Effector memory CD8-positive, alpha-beta T cell (primary cell): ENCODE results near the gene RSAD1.

Experiments
- ATAC-seq: fragments of 150-1000 bp; cut with Tn5 transposase; replicated peaks from 2 replicates; pipeline ENCODE4 v1.10.0; 2021; ENCODE audit warnings: mild to moderate bottlenecking, moderate library complexity
- DNase-seq, 3 experiments: peaks; one replicate each; pipeline ENCODE4 v3.0.0; 2021
- H3K27ac Mint-ChIP-seq, 2 donors: one replicate each; pipeline ENCODE4 v1.8.0; 2022; ENCODE audit warnings: mild to moderate bottlenecking in 2 of 2, mixed read lengths in 2 of 2, moderate library complexity in 2 of 2
- H3K27me3 Mint-ChIP-seq, 2 donors: one replicate each; pipeline ENCODE4 v1.8.0; 2022; ENCODE audit warnings: mixed read lengths in 2 of 2
- H3K36me3 Mint-ChIP-seq: one replicate; pipeline ENCODE4 v1.8.0; 2022; ENCODE audit warnings: mild to moderate bottlenecking, moderate library complexity, mixed read lengths; ENCODE audit not compliant: insufficient read depth
- H3K4me1 Mint-ChIP-seq, 2 donors: one replicate each; pipeline ENCODE4 v1.8.0; 2022; ENCODE audit warnings: low read depth in 2 of 2, mixed read lengths in 2 of 2
- H3K4me3 Mint-ChIP-seq, 2 donors: one replicate each; pipeline ENCODE4 v1.8.0; 2022; ENCODE audit warnings: mild to moderate bottlenecking in 2 of 2, mixed read lengths in 2 of 2, moderate library complexity in 2 of 2
- H3K9me3 Mint-ChIP-seq, 2 donors: one replicate each; pipeline ENCODE4 v1.8.0; 2022; ENCODE audit warnings: mixed read lengths in 2 of 2

Gene RSAD1

DNA sequence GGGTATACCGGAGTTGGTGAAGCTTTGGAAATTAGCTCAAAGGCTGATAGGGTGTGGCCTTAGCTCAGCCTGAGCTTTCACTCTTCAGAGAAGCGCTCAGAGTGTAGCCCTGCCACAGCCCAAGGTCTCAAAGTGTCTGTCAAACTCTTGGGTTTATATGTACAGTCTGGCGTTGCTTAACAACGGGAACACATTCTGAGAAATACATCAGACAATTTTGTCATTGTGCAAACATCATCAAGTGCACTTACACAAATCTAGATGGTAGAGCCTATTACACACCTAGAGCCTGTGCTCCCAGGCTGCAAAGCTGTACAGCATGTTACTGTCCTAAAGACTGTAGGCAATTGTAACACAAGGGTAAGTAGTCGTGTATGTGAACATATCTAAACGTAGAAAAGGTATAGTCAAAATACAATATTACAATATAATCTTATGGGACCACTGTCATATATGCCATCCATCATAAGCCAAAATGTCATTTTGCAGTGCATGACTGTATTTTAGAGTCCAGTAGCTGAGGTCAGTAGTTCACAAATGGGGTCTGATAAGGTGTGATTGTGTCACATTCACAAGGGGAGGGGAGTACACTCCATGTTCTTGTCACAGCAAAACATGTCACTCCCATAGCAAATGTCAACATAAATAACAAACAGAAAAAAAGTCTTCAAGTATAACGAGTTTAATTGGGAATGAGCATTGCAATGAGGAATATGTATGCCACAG lies 30.6 kb upstream of the RSAD1 start:
- Mint-ChIP-seq H3K27me3 (no peaks in the 10 kb centered on the region), H3K4me1 (no peaks in the 10 kb centered on the region), H3K4me3 (no peak overlapping the region), H3K9me3 (no peaks in the 10 kb centered on the region), H3K27ac (no peak overlapping the region), H3K36me3 (peaks cover 11% of the 10 kb centered on the region)
- no peak for DNase-seq
- ATAC-seq: no peak

DNA sequence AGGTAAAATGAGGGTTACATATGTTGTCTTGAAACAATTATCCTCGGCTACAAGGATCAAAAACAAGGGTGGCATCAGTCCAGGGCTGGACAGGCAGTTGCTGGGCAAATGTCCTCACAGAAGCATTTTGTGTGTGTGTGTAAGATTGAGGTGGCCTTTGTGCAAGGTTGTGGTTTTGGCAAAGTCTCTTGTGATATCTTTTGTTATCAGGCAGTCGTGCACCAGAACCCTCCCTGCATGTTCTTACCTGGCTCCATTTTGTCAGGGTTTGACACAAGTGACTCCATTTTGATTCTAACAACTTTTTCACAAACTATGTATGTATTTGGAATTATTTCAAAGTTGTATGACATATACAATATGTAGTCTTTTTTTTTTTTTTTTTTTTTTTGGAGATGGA lies 30.0 kb upstream of the RSAD1 start:
- H3K4me1 Mint-ChIP-seq: no peaks in the 10 kb centered on the region
- DNase-seq: no peak
- no peak overlapping the region for H3K27ac Mint-ChIP-seq
- H3K9me3 Mint-ChIP-seq: no peaks in the 10 kb centered on the region
- no peak overlapping the region for H3K4me3 Mint-ChIP-seq
- ATAC-seq: no peak
- H3K36me3 Mint-ChIP-seq: peaks cover 11% of the 10 kb centered on the region
- H3K27me3 Mint-ChIP-seq: no peaks in the 10 kb centered on the region

DNA sequence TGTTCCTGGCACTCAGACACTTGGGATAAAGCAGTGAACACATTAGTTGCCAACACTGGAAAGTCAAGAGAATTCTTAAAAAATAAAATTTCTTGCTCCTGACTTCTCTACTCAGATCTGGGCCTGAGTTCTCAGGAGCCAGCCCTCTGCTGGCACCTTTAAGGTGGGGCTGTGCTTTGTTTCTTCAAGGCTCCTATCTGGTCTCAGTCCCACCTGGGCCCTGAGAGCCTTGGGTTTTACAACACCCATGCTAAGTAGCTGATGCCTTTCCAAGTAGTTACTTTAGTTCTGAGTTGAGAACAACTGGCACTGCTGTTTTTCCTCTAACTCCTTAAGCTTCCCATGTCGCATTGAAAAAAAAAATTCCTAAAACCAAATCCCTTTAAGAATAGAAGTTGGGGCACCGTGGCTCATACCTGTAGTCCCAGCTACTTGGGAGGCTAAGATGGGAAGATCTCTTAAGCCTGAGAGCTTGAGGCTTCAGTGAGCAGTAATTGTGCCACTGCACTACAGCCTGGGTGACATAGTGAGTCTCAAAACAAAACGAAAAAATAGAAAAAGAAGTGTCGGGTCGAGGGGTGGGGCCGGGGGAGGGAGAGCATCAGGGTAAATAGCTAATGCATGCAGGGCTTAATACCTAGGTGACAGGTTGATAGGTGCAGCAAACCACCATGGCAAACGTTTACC lies 26.6 kb upstream of the RSAD1 start:
- ATAC-seq: no peak
- Mint-ChIP-seq H3K27ac (no peak overlapping the region), H3K4me1 (no peaks in the 10 kb centered on the region), H3K36me3 (peaks cover 5% of the 10 kb centered on the region), H3K9me3 (no peaks in the 10 kb centered on the region), H3K4me3 (no peak overlapping the region), H3K27me3 (no peaks in the 10 kb centered on the region)
- DNase-seq: no peak

DNA sequence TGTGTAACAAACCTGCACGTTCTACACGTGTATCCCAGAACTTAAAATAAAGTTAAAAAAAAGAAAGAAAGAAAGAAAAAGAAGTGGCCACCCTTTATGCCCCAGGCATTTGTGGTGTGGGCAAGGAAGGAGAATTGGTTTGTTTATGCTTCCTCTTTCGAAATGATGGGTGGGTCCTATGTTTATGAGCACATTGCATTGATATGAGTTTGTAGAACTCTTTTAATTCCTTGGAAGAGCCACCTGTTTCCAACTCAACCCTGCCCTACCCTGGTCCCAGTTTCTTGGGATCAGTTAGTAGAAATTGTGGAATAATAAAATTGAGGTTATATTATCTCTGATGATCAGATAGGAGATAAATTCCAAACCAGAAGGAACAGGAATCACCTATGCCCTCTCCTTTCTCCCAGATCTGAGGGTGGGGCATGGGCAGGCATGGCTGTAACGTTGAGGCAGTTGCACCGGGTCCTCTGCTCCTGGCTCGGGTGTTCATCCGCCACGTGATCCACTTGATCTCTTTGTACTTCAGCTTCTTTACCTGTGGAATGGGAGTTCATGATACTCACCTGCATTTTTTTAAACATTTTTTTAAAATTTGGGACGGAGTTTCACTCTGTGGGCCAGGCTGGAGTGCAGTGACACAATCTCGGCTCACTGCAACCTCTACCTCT lies 25.9 kb upstream of the RSAD1 start:
- Mint-ChIP-seq H3K27me3 (no peaks in the 10 kb centered on the region), H3K27ac (peak overlapping the region in 1 of 2 donors; percentile 16), H3K9me3 (no peaks in the 10 kb centered on the region), H3K4me3 (no peak overlapping the region), H3K4me1 (no peaks in the 10 kb centered on the region), H3K36me3 (peaks cover 5% of the 10 kb centered on the region)
- DNase-seq: no peak
- no peak for ATAC-seq

DNA sequence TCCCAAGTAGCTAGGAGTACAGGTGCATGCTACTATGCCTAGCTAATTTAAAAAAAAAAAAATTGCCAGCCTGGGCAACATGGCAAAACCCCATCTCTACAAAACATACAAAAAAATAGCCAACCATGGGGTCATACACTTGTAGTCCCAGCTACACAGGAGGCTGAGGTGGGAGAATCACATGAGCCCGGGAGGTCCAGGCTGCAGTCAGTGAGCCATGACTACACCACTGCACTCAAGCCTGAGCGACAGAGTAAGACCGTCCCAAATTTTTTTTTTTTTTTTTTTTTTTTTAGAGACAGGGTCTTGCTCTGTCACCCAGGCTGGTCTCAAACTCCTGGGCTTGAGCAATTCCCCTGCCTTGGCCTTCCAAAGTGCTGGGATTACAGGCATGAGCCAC lies 24.8 kb upstream of the RSAD1 start:
- peaks cover 5% of the 10 kb centered on the region for H3K36me3 Mint-ChIP-seq
- no peak for ATAC-seq

DNA sequence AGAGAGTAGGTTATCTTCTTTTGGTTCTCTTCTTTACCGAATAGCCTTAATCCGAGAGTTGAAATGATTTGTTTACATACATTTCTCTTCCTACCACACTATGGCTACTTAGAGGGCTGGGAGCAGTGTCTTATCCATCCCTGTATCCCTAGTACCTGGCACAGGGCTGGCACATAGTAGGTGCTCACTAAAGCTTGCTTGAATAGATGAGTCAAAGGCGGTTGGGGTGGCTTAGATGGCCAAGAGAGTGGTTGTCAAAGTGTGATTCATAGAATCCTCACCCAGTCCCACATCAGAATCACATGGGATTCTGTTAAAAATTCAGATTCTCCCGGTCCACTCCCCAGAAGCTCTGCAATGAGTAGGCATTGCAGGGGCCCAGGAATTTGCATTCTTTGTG lies 21.0 kb upstream of the RSAD1 start:
- H3K9me3 Mint-ChIP-seq: no peaks in the 10 kb centered on the region
- H3K36me3 Mint-ChIP-seq: no peaks in the 10 kb centered on the region
- no peaks in the 10 kb centered on the region for H3K27me3 Mint-ChIP-seq
- DNase-seq (no peak), ATAC-seq (no peak)
- H3K27ac Mint-ChIP-seq: no peak overlapping the region
- H3K4me3 Mint-ChIP-seq: no peak overlapping the region
- no peaks in the 10 kb centered on the region for H3K4me1 Mint-ChIP-seq

More for the DNA sequence above, 24.8 kb upstream of the RSAD1 start:
- Mint-ChIP-seq H3K9me3 (no peaks in the 10 kb centered on the region), H3K27ac (peak overlapping the region in 1 of 2 donors; percentile 16), H3K27me3 (no peaks in the 10 kb centered on the region), H3K4me3 (no peak overlapping the region), H3K4me1 (no peaks in the 10 kb centered on the region)
- DNase-seq: no peak

DNA sequence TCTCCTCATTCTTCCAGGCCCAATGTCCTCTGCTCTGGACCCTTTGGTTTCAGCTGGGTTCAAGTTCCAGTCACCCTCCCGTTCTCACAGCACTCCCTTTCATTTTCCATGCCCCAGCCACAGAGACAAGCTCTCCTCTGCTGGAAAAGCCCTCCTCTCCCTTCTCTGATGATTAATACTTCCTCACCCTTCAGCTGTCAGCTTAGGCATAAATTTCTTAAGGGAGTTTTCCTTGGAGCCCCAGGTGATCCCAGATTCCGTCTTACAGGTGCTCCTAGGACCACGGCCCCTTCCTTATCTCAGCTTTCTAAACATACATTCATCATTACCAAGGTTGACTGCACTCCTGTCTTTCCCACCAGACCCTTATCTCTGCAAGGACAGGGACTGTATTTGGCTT lies 20.4 kb upstream of the RSAD1 start:
- no peak for DNase-seq
- H3K4me1 Mint-ChIP-seq: no peaks in the 10 kb centered on the region

DNA sequence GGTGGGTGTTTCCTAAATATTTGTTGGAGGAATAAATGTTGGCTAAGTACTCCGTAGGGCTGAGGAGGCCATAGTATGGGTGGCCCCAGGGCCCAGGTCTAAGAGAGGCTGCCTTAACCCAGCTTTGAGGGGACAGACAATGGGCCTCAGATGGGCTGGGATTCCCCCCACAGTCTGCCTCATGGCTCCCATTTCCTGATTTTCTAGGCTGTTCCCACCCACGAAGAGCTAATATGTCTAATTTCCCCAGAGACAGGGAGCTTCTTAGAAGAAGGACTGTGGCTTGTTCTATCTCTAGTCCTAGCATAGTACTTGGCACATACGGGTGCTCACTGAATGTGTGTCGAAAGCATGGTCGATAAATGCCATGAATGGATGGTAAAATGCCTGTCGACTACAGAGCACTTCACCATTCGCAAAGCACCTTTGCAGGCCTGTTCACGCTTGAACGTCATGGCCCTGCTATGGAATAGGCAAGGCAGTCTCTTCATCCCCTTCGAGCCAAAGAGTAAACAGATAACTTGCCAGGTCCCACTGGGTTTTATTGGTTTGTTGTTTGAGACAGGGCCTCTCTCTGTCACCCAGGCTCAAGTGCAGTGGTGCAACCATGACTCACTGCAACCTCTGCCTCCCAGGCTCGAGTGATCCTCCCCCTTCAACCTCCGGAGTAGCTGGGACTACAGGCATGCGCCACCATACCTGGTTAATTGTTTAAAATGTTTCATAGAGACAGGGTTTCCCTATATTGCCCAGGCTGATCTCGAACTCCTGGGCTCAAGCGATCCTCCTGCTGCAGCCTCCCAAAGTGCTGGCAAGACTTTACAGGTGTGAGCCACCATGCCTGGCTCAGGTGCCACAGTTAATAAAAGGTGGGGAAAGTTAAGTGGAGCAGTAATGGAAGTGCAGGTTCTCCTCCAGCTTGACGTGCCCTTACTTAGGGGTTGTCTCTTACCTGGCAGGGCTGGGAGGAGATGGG lies 19.7 kb upstream of the RSAD1 start:
- Mint-ChIP-seq H3K9me3 (no peaks in the 10 kb centered on the region), H3K27me3 (no peaks in the 10 kb centered on the region), H3K4me3 (no peak overlapping the region), H3K27ac (no peak overlapping the region), H3K36me3 (no peaks in the 10 kb centered on the region), H3K4me1 (no peaks in the 10 kb centered on the region)
- DNase-seq: no peak
- no peak for ATAC-seq

More for the DNA sequence above, 20.4 kb upstream of the RSAD1 start:
- H3K27ac Mint-ChIP-seq: no peak overlapping the region
- ATAC-seq: no peak
- no peaks in the 10 kb centered on the region for H3K27me3 Mint-ChIP-seq
- H3K9me3 Mint-ChIP-seq: no peaks in the 10 kb centered on the region
- no peaks in the 10 kb centered on the region for H3K36me3 Mint-ChIP-seq
- H3K4me3 Mint-ChIP-seq: no peak overlapping the region

DNA sequence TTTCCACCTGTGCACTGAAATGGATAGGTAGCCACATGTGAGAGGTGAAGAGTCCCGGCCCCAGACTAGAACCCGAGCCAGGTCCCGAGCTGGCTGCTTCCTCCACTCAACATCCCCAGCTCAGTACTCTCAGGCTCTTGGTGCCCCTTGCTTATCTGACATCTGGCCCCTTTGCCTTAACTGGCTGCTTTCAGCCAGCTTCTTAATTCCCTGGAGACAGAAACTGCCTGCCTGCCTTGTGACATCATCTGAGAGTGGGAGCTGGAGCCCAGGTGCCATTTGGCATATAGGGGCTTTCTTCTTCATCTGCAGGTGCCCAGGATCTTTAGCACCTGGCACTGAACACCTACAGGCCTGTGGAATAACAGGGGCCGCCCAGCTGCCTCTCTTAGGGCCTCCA lies 18.9 kb upstream of the RSAD1 start:
- Mint-ChIP-seq H3K27me3 (peaks cover 0 to 4% of the 10 kb centered on the region in 2 donors), H3K36me3 (no peaks in the 10 kb centered on the region), H3K4me3 (no peak overlapping the region), H3K4me1 (peaks cover 0 to 3% of the 10 kb centered on the region in 2 donors), H3K27ac (no peak overlapping the region), H3K9me3 (no peaks in the 10 kb centered on the region)
- no peak for ATAC-seq
- DNase-seq: no peak

DNA sequence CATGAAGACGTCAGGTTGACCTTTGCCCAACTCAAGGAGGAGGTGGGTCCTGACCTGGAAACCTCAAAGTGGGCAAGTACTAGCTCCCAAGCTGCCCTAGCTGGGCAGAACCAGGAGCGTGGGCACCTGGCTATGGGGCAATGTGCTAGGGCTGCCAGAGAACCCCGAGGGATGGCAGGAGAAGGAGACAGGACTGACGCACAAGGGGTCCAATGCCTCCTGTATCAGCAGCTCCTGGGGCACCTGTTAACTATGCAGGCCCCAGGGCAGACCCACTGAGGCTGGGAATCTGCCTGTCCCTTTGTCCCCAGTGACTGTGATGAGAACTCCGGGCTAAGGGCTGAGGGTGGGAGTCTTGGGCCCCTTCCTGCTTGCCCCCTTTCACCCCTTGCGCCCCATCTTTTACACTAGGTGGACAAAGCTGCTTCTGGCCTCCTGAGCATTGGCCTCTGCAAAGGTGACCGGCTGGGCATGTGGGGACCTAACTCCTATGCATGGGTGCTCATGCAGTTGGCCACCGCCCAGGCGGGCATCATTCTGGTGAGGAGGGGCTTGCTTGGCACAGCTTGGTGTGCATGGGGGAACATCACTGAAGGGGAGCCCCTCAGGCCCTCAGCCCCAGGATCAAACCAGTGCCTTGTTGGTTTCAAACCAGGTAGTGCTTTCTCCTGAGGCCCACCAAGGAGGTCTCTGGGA lies 17.7 kb upstream of the RSAD1 start:
- ATAC-seq: no peak

DNA sequence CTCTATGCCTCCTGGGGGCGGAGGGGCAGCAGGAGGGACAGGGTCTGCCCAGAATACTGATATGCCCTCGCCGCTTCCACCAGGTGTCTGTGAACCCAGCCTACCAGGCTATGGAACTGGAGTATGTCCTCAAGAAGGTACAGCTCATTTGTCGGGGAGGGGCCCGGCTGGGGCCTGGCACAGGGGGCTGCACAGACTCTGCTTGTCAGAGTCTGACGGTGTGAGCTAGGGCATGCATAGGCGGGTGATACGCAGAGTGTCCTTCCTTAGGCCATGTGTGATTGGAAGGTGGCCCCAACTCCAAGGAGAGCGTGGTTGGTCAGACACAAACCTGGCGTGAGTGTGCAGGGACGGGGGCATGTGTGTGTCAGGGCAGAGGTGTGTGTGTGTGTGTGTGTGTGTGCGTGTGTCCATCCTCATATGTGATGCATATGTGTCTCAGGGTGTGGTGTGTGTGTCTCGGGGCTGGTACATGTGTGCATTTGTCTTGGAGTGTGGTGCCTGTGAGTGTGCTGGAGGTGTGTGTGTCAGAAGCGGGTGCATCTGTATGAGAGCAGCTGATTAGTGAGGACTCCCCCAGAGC lies 17.0 kb upstream of the RSAD1 start:
- H3K27ac Mint-ChIP-seq: no peak overlapping the region
- H3K36me3 Mint-ChIP-seq: no peaks in the 10 kb centered on the region
- no peak overlapping the region for H3K4me3 Mint-ChIP-seq
- DNase-seq (no peak), ATAC-seq (no peak)
- peaks cover 2 to 5% of the 10 kb centered on the region in 2 donors for H3K4me1 Mint-ChIP-seq
- no peaks in the 10 kb centered on the region for H3K9me3 Mint-ChIP-seq
- H3K27me3 Mint-ChIP-seq: peaks cover 8 to 16% of the 10 kb centered on the region in 2 donors

More for the DNA sequence above, 17.7 kb upstream of the RSAD1 start:
- DNase-seq: no peak
- no peak overlapping the region for H3K27ac Mint-ChIP-seq
- no peaks in the 10 kb centered on the region for H3K9me3 Mint-ChIP-seq
- H3K36me3 Mint-ChIP-seq: no peaks in the 10 kb centered on the region
- H3K27me3 Mint-ChIP-seq: peaks cover 7 to 14% of the 10 kb centered on the region in 2 donors
- peaks cover 0 to 3% of the 10 kb centered on the region in 2 donors for H3K4me1 Mint-ChIP-seq
- no peak overlapping the region for H3K4me3 Mint-ChIP-seq

DNA sequence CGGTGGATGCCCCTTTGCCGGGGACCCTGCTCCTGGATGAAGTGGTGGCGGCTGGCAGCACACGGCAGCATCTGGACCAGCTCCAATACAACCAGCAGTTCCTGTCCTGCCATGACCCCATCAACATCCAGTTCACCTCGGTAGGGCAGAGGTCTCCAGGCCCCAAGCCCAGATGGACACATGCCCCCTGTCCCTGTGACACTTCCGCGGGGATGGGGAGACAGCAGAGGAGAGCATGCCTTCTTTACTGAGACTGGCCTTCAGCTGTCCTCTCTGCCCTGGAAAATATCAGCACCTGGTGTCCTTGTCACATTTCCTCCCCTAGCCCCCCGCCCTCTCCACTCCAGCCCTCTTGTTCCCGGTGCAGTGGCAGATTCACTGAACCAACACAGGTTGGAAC lies 16.2 kb upstream of the RSAD1 start:
- H3K36me3 Mint-ChIP-seq: peaks cover 3% of the 10 kb centered on the region
- H3K27ac Mint-ChIP-seq: no peak overlapping the region
- H3K9me3 Mint-ChIP-seq: no peaks in the 10 kb centered on the region
- H3K27me3 Mint-ChIP-seq: peaks cover 16 to 24% of the 10 kb centered on the region in 2 donors
- DNase-seq (no peak), ATAC-seq (no peak)
- no peak overlapping the region for H3K4me3 Mint-ChIP-seq
- H3K4me1 Mint-ChIP-seq: peaks cover 8 to 12% of the 10 kb centered on the region in 2 donors
